Astrocyte (in vitro differentiated cells and primary cell): ENCODE results near the gene VCPKMT. TPM values are rescaled to one million over a fixed set of nuclear protein-coding genes. Genes with fewer than 3 reads are reported as not detected.

Source experiments
- DNase-seq: peaks from one replicate; pipeline ENCODE4 v3.0.0-alpha.2; 2010; ENCODE audit warnings: low read depth
- FAIRE-seq: peaks from 2 replicates; lab custom pipeline; 2011; peaks lifted over from hg19 to GRCh38; lab: Jason Lieb, UNC
- H2AFZ ChIP-seq: 2 replicates; pipeline ENCODE4 v1.6.0; 2012; ENCODE audit warnings: low read depth, low read length, inconsistent platforms
- H3K27ac ChIP-seq: 2 replicates; pipeline ENCODE4 v1.5.1; 2011; ENCODE audit warnings: low read depth, low read length, inconsistent platforms
- H3K27me3 ChIP-seq: 2 replicates; pipeline ENCODE4 v1.6.0; 2011; ENCODE audit warnings: low read length, inconsistent platforms; ENCODE audit not compliant: insufficient read depth
- H3K36me3 ChIP-seq: 2 replicates; pipeline ENCODE4 v1.5.1; 2011; ENCODE audit warnings: low read length, inconsistent platforms; ENCODE audit not compliant: insufficient read depth
- H3K4me1 ChIP-seq: 2 replicates; pipeline ENCODE4 v1.5.1; 2011; ENCODE audit warnings: low read length, inconsistent platforms; ENCODE audit not compliant: insufficient read depth
- H3K4me2 ChIP-seq: 2 replicates; pipeline ENCODE4 v1.6.0; 2012; ENCODE audit warnings: low read length, inconsistent platforms
- H3K4me3 ChIP-seq: 2 replicates; pipeline ENCODE4 v1.5.1; 2011; ENCODE audit warnings: low read depth, mild to moderate bottlenecking, low read length, inconsistent platforms; ENCODE audit not compliant: insufficient read depth
- H3K79me2 ChIP-seq: 2 replicates; pipeline ENCODE4 v1.6.0; 2012; ENCODE audit warnings: mild to moderate bottlenecking, low read length, inconsistent platforms; ENCODE audit not compliant: insufficient read depth
- H3K9ac ChIP-seq: 2 replicates; pipeline ENCODE4 v1.6.0; 2012; ENCODE audit warnings: mild to moderate bottlenecking, low read length, inconsistent platforms
- H3K9me3 ChIP-seq: 2 replicates; pipeline ENCODE4 v1.5.1; 2012; ENCODE audit warnings: low read depth, mild to moderate bottlenecking, low read length, inconsistent platforms; ENCODE audit not compliant: insufficient read depth
- H4K20me1 ChIP-seq: 2 replicates; pipeline ENCODE4 v1.6.0; 2012; ENCODE audit warnings: low read length, inconsistent platforms; ENCODE audit not compliant: insufficient read depth
- H3K27ac Mint-ChIP-seq: one replicate; pipeline ENCODE4 v1.8.0; 2021; ENCODE audit warnings: mild to moderate bottlenecking, mixed read lengths; ENCODE audit not compliant: unreplicated experiment
- H3K27me3 Mint-ChIP-seq: one replicate; pipeline ENCODE4 v1.8.0; 2021; ENCODE audit warnings: low read depth, mixed read lengths; ENCODE audit not compliant: unreplicated experiment
- H3K36me3 Mint-ChIP-seq: one replicate; pipeline ENCODE4 v1.8.0; 2021; ENCODE audit warnings: low read depth, mixed read lengths; ENCODE audit not compliant: unreplicated experiment
- H3K4me1 Mint-ChIP-seq: one replicate; pipeline ENCODE4 v1.8.0; 2021; ENCODE audit warnings: low read depth, mixed read lengths; ENCODE audit not compliant: unreplicated experiment
- H3K4me3 Mint-ChIP-seq: one replicate; pipeline ENCODE4 v1.8.0; 2021; ENCODE audit warnings: mild to moderate bottlenecking, moderate library complexity, mixed read lengths; ENCODE audit not compliant: unreplicated experiment
- H3K9me3 Mint-ChIP-seq: one replicate; pipeline ENCODE4 v1.8.0; 2021; ENCODE audit warnings: mild to moderate bottlenecking, mixed read lengths; ENCODE audit not compliant: unreplicated experiment
- EZH2 ChIP-seq: IDR thresholded peaks from 2 replicates; pipeline ENCODE4 v1.6.1; 2012; ENCODE audit warnings: mild to moderate bottlenecking, low read length, inconsistent platforms; ENCODE audit not compliant: insufficient read depth
- total RNA-seq: library from RNA; stranded (reverse); gene quantifications from 2 replicates; pipeline ENCODE4 v1.2.1, GENCODE V29; 2021
- TF ChIP-seq, protein P1 (sequence below): IDR thresholded peaks from 2 replicates; pipeline ENCODE4 v1.5.1; 2011; ENCODE audit warnings: low read depth, mild to moderate bottlenecking, inconsistent platforms, low read length, moderate library complexity; ENCODE audit not compliant: insufficient read depth

Gene VCPKMT
- total RNA-seq, 1 donor from 2014 or later: 8.0 TPM

DNA sequence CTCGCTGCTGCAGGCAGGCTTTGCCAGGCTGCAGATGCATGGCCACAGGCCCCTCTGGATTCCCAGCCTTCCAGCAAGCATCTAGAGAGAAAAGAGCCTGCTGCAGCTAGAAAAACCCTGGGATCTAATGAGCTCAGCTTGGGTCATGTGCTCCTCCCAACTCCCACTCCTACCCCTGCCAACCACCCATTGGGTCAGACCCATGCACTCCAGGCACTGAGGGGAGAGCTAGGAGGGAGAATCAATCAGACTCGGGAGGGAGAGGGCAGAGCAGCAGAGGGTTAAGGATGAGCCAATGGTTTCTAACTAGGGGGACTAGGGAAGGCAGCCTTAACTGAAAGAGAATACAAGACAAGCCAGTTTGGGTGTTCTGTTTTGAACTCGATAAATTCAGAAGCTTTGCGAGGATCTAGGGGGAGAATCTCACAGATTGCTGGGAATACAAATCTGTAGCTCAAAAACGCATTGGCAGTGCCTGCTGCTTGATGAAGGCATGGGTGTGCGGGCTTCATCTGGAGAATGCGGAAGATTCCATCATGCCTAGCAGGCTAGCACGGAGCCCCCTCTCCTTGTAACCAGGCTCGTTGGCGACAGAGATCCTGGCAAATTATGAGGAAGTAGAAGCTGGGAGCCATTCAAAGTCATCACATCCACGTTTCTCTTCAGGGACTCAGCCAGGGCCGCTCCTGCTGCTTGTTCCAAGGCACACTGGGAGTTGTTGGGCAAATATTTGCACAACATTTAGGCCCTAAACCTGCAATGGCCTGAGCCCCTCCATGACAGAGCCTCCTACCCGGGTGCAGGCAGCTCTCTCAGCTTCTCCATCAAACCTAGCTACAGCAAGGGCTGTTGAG, 56.4 kb downstream of the VCPKMT start:
- Histone ChIP-seq H3K4me2 (peak overlapping the region; percentile 67), H3K9me3 (no peaks in the 10 kb centered on the region), H4K20me1 (no peaks in the 10 kb centered on the region), H3K27ac (peak overlapping the region; percentile 97), H3K27me3 (no peaks in the 10 kb centered on the region), H2AFZ (peak overlapping the region; percentile 65), H3K4me1 (peaks cover 32% of the 10 kb centered on the region), H3K9ac (peak overlapping the region; percentile 66), H3K79me2 (no peaks in the 10 kb centered on the region), H3K36me3 (no peaks in the 10 kb centered on the region), H3K4me3 (no peak overlapping the region)
- Mint-ChIP-seq H3K9me3 (no peaks in the 10 kb centered on the region), H3K36me3 (no peaks in the 10 kb centered on the region), H3K4me3 (no peak overlapping the region), H3K27ac (peak overlapping the region; percentile 98), H3K27me3 (no peaks in the 10 kb centered on the region), H3K4me1 (peaks cover 34% of the 10 kb centered on the region)
- TF ChIP-seq, protein P1, sequence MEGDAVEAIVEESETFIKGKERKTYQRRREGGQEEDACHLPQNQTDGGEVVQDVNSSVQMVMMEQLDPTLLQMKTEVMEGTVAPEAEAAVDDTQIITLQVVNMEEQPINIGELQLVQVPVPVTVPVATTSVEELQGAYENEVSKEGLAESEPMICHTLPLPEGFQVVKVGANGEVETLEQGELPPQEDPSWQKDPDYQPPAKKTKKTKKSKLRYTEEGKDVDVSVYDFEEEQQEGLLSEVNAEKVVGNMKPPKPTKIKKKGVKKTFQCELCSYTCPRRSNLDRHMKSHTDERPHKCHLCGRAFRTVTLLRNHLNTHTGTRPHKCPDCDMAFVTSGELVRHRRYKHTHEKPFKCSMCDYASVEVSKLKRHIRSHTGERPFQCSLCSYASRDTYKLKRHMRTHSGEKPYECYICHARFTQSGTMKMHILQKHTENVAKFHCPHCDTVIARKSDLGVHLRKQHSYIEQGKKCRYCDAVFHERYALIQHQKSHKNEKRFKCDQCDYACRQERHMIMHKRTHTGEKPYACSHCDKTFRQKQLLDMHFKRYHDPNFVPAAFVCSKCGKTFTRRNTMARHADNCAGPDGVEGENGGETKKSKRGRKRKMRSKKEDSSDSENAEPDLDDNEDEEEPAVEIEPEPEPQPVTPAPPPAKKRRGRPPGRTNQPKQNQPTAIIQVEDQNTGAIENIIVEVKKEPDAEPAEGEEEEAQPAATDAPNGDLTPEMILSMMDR: no peak
- TF ChIP-seq EZH2: no peak
- FAIRE-seq: no peak
- no peak for DNase-seq

Other genes with a start within 250 kb of the VCPKMT start
- 53.1 and 53.4 TPM in 2 replicates for gene ARF6, start 223.5 kb downstream of the VCPKMT start, total RNA-seq
- 18.3 and 19.9 TPM in 2 replicates for gene SOS2, start 115.0 kb upstream of the VCPKMT start, total RNA-seq
- gene L2HGDH, start 195.7 kb upstream of the VCPKMT start, total RNA-seq: 5.2 and 6.0 TPM in 2 replicates
- 10.9 and 11.6 TPM in 2 replicates for gene DMAC2L, start 195.8 kb upstream of the VCPKMT start, total RNA-seq